HCT116 (cell line): ENCODE results near the gene GPN2. TPM values are rescaled to one million over a fixed set of nuclear protein-coding genes. Genes with fewer than 3 reads are reported as not detected.
"Not testable (repeated sequence)": the region's sequence is repeated elsewhere in the genome, so short reads cannot be mapped to it uniquely, and the experiment has no call there.

ENCODE experiments used
- ATAC-seq: fragments of 200-7000 bp; cut with Tn5 transposase; 2 replicates; pipeline ENCODE4 v1.9.1; 2020; ENCODE audit warnings: mild to moderate bottlenecking, moderate library complexity
- BruUV-seq: library from RNA; stranded (reverse); fragments of 400-500 nt; replicated peaks from 2 replicates; lab custom pipeline; 2021; lab: Mats Ljungman, UMichigan
- CTCF ChIA-PET: fragments of 300-600 bp; sonication (Branson Sonifier 250); formaldehyde crosslinking; loops from one replicate; lab custom pipeline; 2021; ENCODE audit warnings: antibody characterized with exemption; lab: Charles Lee
- POLR2A ChIA-PET: fragments of 300-600, 350-600 bp; sonication (Branson Sonifier 250); formaldehyde crosslinking; loops from one replicate; lab custom pipeline; 2021; ENCODE audit warnings: antibody characterized with exemption; lab: Charles Lee
- RAD21 ChIA-PET, 2 experiments: fragments of 300-600 bp; sonication (Branson Sonifier 250); formaldehyde crosslinking; loops; one replicate each; lab custom pipeline; 2023; ENCODE audit warnings: low total read pairs in 2 of 2; ENCODE audit not compliant: uncharacterized antibody in 2 of 2, unreplicated experiment in 2 of 2, low non-redundant PET in 1 of 2; lab: Charles Lee
- DNase-seq: peaks from one replicate; pipeline ENCODE4 v3.0.0-alpha.2; 2010; ENCODE audit warnings: low read depth, low spot score
- H2AFZ ChIP-seq: fragments of 200-600 bp; shearing (Covaris generic), sonication (generic); 2 replicates; pipeline ENCODE4 v1.6.1; 2017; ENCODE audit warnings: low read depth, mixed run types, mixed read lengths, antibody characterized with exemption, low read length; ENCODE audit not compliant: poor library complexity, severe bottlenecking
- H3K27ac ChIP-seq: 2 replicates; pipeline ENCODE4 v1.5.1; 2012; ENCODE audit warnings: low read depth, low read length
- H3K27me3 ChIP-seq: fragments of 200-600 bp; sonication (generic); 2 replicates; pipeline ENCODE4 v1.6.1; 2016; ENCODE audit warnings: mixed run types, low read length, mixed read lengths; ENCODE audit not compliant: insufficient read depth
- H3K36me3 ChIP-seq, 2 experiments: fragments of 200-500 bp in 1 of 2; fragments of 200-600 bp in 1 of 2; sonication (Bioruptor generic) in 1 of 2; sonication (generic) in 1 of 2; 2 replicates each; pipeline versions ENCODE4 v1.5.1 to v1.6.1; 2014 to 2016; ENCODE audit warnings: low read length in 2 of 2, inconsistent platforms in 1 of 2, mixed read lengths in 1 of 2, mixed run types in 1 of 2; ENCODE audit not compliant: insufficient read depth in 2 of 2, control insufficient read depth in 1 of 2
- H3K4me1 ChIP-seq, 2 experiments: fragments of 200-600 bp in 1 of 2; sonication (generic) in 1 of 2; 2 replicates each; pipeline versions ENCODE4 v1.5.1 to v1.6.1; 2012 to 2017; ENCODE audit warnings: low read length in 2 of 2, inconsistent platforms in 1 of 2, mild to moderate bottlenecking in 1 of 2, mixed read lengths in 1 of 2, mixed run types in 1 of 2, moderate library complexity in 1 of 2; ENCODE audit not compliant: insufficient read depth in 2 of 2, control insufficient read depth in 1 of 2
- H3K4me2 ChIP-seq: fragments of 200-600 bp; sonication (generic); 2 replicates; pipeline ENCODE4 v1.6.1; 2017; ENCODE audit warnings: mixed run types, low read length, mixed read lengths
- H3K4me3 ChIP-seq, 2 experiments: fragments of 200-600 bp in 1 of 2; sonication (generic) in 1 of 2; replicated peaks in 1 of 2; 2 replicates each; pipeline ENCODE4 v1.5.1; 2011 to 2016; ENCODE audit warnings: low read length in 2 of 2, control low read depth in 1 of 2, low read depth in 1 of 2, mild to moderate bottlenecking in 1 of 2, mixed read lengths in 1 of 2, mixed run types in 1 of 2
- H3K79me2 ChIP-seq: fragments of 200-600 bp; sonication (generic); 2 replicates; pipeline ENCODE4 v1.6.1; 2017; ENCODE audit warnings: mild to moderate bottlenecking, mixed run types, low read length, moderate library complexity, mixed read lengths; ENCODE audit not compliant: insufficient read depth
- H3K9ac ChIP-seq: fragments of 200-600 bp; sonication (generic); 2 replicates; pipeline ENCODE4 v1.6.1; 2016; ENCODE audit warnings: low read length, mixed read lengths
- H3K9me2 ChIP-seq: fragments of 200-600 bp; sonication (generic), shearing (Covaris generic); 2 replicates; pipeline ENCODE4 v1.6.1; 2017; ENCODE audit warnings: mixed run types, mild to moderate bottlenecking, moderate library complexity; ENCODE audit not compliant: insufficient read depth
- H3K9me3 ChIP-seq, 2 experiments: fragments of 200-500 bp in 1 of 2; fragments of 200-600 bp in 1 of 2; sonication (Bioruptor generic) in 1 of 2; sonication (generic) in 1 of 2; 2 replicates each; pipeline ENCODE4 v1.6.1; 2014 to 2017; ENCODE audit warnings: low read length in 2 of 2, mixed read lengths in 2 of 2, inconsistent platforms in 1 of 2, low read depth in 1 of 2, mild to moderate bottlenecking in 1 of 2, mixed run types in 1 of 2, moderate library complexity in 1 of 2; ENCODE audit not compliant: control insufficient read depth in 1 of 2, insufficient read depth in 1 of 2
- H4K20me1 ChIP-seq: fragments of 200-600 bp; sonication (generic), shearing (Covaris generic); 2 replicates; pipeline ENCODE4 v1.6.1; 2017; ENCODE audit warnings: mixed run types, mild to moderate bottlenecking, moderate library complexity; ENCODE audit not compliant: insufficient read depth
- CBX3 ChIP-seq: IDR thresholded peaks from 2 replicates; pipeline ENCODE4 v1.6.1; 2012; ENCODE audit warnings: low read depth
- EGR1 ChIP-seq: IDR thresholded peaks from 2 replicates; pipeline ENCODE4 v1.6.1; 2012; ENCODE audit warnings: low read depth
- ELF1 ChIP-seq: IDR thresholded peaks from 2 replicates; pipeline ENCODE4 v1.6.1; 2012; ENCODE audit warnings: low read depth, borderline replicate concordance
- EZH2 ChIP-seq: fragments of 200-600 bp; sonication (generic); IDR thresholded peaks from 2 replicates; pipeline ENCODE4 v1.6.1; 2017; ENCODE audit warnings: antibody characterized with exemption, mixed run types
- EZH2phosphoT487 ChIP-seq: fragments of 200-600 bp; IDR thresholded peaks from 2 replicates; pipeline ENCODE4 v1.6.1; 2018; ENCODE audit warnings: antibody characterized with exemption, borderline replicate concordance
- JUND ChIP-seq: IDR thresholded peaks from 2 replicates; pipeline ENCODE4 v1.6.1; 2012
- RAD21 ChIP-seq: IDR thresholded peaks from 2 replicates; pipeline ENCODE4 v1.6.1; 2012; ENCODE audit warnings: low read depth, mild to moderate bottlenecking
- SIN3A ChIP-seq: IDR thresholded peaks from 2 replicates; pipeline ENCODE4 v1.6.1; 2012; ENCODE audit warnings: low read depth
- SRF ChIP-seq: IDR thresholded peaks from 2 replicates; pipeline ENCODE4 v1.6.1; 2012; ENCODE audit warnings: low read depth
- ZFX ChIP-seq: fragments of 450-650 bp; IDR thresholded peaks from 2 replicates; pipeline ENCODE4 v1.6.1; 2017
- intact Hi-C: fragments of 100-400 bp; cut with micrococcal nuclease; formaldehyde crosslinking; loops from 2 replicates; pipeline ENCODE4 v1.10.0; 2022
- total RNA-seq: library from RNA; stranded (reverse); gene quantifications from one replicate; pipeline ENCODE4 v1.2.1, GENCODE V29; 2021; ENCODE audit not compliant: unreplicated experiment
- TF ChIP-seq, protein P1 (sequence below): IDR thresholded peaks from 2 replicates; pipeline ENCODE4 v1.6.1; 2012
- TF ChIP-seq, protein P2 (sequence below): IDR thresholded peaks from 2 replicates; pipeline ENCODE4 v1.6.1; 2011; ENCODE audit warnings: mild to moderate bottlenecking, low read length, moderate library complexity; ENCODE audit not compliant: insufficient replicate concordance; ENCODE audit errors: extremely low read depth
- TF ChIP-seq, protein P3 (sequence below), 3 experiments: fragments of 200-600 bp in 1 of 3; sonication (generic) in 1 of 3; IDR thresholded peaks in 2 of 3; conservative IDR thresholded peaks in 1 of 3; 2 replicates each; pipeline ENCODE4 v1.5.1; 2012 to 2017; ENCODE audit warnings: low read depth in 2 of 3, low read length in 2 of 3, antibody characterized with exemption in 1 of 3, borderline replicate concordance in 1 of 3, control low read depth in 1 of 3, mild to moderate bottlenecking in 1 of 3, mixed read lengths in 1 of 3, mixed run types in 1 of 3, moderate library complexity in 1 of 3; ENCODE audit not compliant: insufficient read depth in 1 of 3
- TF ChIP-seq, protein P4 (sequence below): IDR thresholded peaks from 2 replicates; pipeline ENCODE4 v1.6.1; 2012

Gene GPN2
- total RNA-seq, 1 experiment from 2014 or later = 37.2 TPM

DNA sequence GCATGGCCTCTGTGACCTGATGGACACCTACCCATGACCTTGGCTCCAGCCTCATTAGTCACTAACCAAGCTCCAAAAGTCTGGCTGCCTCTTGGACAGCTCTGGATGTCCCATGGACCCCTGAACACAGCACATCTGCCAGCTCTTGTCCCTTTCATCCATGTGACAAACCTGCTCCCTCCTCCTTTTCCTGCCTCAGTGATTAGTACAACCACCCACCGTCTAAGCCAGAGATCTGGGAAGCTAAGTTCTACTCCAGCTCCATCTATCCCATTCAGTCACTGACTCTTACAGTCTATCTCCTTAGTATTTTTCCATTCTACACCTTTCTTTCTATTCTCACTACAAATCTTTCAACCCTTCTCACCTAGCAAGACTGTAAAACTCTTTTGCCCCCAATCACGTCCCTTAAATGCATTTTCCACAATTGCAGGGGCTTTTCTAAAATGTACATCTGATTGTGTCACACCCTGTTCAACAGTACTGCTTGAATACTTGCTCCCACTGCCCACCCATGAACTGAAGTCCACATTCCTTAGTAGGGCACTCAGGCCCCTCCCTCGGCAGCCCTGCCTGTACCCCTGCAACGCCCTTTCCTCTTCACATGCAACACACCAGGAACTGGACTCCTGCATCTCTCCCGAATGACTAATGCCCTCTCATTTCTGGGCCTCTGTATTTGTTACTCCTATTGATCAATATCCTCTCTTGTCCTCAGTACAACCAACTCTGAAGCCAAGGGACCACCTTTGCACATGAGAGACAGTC lies 7.2 kb downstream of the GPN2 start:
- DNase-seq (no peak), ATAC-seq (no peak)
- RAD21 ChIA-PET = no interaction called here
- TF ChIP-seq, protein P1, sequence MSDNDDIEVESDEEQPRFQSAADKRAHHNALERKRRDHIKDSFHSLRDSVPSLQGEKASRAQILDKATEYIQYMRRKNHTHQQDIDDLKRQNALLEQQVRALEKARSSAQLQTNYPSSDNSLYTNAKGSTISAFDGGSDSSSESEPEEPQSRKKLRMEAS = no peak
- TF ChIP-seq EGR1 (no peak), RAD21 (no peak), SIN3A (no peak), ELF1 (no peak), JUND (no peak), CBX3 (no peak), ZFX (no peak), EZH2phosphoT487 (no peak), SRF (no peak), EZH2 (no peak)
- TF ChIP-seq, protein P2, sequence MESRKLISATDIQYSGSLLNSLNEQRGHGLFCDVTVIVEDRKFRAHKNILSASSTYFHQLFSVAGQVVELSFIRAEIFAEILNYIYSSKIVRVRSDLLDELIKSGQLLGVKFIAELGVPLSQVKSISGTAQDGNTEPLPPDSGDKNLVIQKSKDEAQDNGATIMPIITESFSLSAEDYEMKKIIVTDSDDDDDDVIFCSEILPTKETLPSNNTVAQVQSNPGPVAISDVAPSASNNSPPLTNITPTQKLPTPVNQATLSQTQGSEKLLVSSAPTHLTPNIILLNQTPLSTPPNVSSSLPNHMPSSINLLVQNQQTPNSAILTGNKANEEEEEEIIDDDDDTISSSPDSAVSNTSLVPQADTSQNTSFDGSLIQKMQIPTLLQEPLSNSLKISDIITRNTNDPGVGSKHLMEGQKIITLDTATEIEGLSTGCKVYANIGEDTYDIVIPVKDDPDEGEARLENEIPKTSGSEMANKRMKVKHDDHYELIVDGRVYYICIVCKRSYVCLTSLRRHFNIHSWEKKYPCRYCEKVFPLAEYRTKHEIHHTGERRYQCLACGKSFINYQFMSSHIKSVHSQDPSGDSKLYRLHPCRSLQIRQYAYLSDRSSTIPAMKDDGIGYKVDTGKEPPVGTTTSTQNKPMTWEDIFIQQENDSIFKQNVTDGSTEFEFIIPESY = no peak
- TF ChIP-seq, protein P3, sequence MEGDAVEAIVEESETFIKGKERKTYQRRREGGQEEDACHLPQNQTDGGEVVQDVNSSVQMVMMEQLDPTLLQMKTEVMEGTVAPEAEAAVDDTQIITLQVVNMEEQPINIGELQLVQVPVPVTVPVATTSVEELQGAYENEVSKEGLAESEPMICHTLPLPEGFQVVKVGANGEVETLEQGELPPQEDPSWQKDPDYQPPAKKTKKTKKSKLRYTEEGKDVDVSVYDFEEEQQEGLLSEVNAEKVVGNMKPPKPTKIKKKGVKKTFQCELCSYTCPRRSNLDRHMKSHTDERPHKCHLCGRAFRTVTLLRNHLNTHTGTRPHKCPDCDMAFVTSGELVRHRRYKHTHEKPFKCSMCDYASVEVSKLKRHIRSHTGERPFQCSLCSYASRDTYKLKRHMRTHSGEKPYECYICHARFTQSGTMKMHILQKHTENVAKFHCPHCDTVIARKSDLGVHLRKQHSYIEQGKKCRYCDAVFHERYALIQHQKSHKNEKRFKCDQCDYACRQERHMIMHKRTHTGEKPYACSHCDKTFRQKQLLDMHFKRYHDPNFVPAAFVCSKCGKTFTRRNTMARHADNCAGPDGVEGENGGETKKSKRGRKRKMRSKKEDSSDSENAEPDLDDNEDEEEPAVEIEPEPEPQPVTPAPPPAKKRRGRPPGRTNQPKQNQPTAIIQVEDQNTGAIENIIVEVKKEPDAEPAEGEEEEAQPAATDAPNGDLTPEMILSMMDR (IDR thresholded peaks at IDR 0.05 in 2 of 3, conservative IDR thresholded peaks at IDR 0.05 in 1 of 3; ENCODE audit: borderline replicate concordance in 1 of 3, insufficient read depth in 1 of 3, low read depth in 2 of 3, low read length in 2 of 3) = no peak
- TF ChIP-seq, protein P4, sequence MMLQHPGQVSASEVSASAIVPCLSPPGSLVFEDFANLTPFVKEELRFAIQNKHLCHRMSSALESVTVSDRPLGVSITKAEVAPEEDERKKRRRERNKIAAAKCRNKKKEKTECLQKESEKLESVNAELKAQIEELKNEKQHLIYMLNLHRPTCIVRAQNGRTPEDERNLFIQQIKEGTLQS = no peak
- CTCF ChIA-PET = no interaction called here
- Histone ChIP-seq H3K9me2 (no peaks in the 10 kb centered on the region), H3K79me2 (peaks cover 27% of the 10 kb centered on the region), H2AFZ (no peak overlapping the region), H3K4me3 (no peak overlapping the region), H3K9ac (no peak overlapping the region), H3K4me1 (peaks cover 0 to under 1% of the 10 kb centered on the region in 2 experiments; a peak in 1 of 4 replicates), H3K9me3 (no peaks in the 10 kb centered on the region), H3K36me3 (peaks cover 41 to 48% of the 10 kb centered on the region in 2 experiments), H3K27ac (no peak overlapping the region), H4K20me1 (peaks cover 2% of the 10 kb centered on the region; the same call in 1 of the 2 replicates), H3K4me2 (no peak overlapping the region), H3K27me3 (no peaks in the 10 kb centered on the region)
- intact Hi-C loops = no loop called here
- POLR2A ChIA-PET = interaction anchor here (1.7 kb wide), 1 partner anchor 18 kb away, joined by 5 read pairs; no protein-coding TSS in a partner anchor
- BruUV-seq = no TSS peak

DNA sequence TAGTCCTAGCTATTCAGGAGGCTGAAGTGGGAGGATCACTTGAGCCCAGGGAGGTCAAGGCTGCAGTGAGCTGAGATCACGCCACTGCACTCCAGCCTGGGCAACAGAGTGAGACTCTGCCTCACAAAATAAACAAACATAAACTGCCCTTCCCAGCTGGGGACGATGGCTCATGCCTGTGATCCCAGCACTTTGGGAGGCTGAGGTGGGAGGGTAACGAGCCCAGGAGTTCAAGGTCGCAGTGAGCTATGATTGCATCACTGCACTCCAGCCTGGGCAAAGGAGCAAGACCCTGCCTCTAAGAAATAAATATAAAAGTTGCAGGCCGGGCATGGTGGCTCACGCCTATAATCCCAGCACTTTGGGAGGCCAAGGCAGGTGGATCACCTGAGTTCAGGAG lies 8.5 kb downstream of the GPN2 start:
- intact Hi-C loops, H3K9me2 ChIP-seq, ATAC-seq, H3K9ac ChIP-seq, H3K4me2 ChIP-seq, H3K4me3 ChIP-seq, DNase-seq, H2AFZ ChIP-seq, H4K20me1 ChIP-seq, H3K27me3 ChIP-seq, CTCF ChIA-PET, H3K9me3 ChIP-seq, H3K27ac ChIP-seq, BruUV-seq: not testable (repeated sequence)
- H3K79me2 ChIP-seq = peaks cover 22% of the 10 kb centered on the region
- peaks cover 0 to 13% of the 10 kb centered on the region in 2 experiments; a peak in 1 of 4 replicates for H3K4me1 ChIP-seq
- peaks cover 44 to 46% of the 10 kb centered on the region in 2 experiments for H3K36me3 ChIP-seq
- ChIA-PET RAD21 (interaction anchor here in 1 of 2 experiments (1.4 kb wide), 1 partner anchor 9 kb away, joined by 3 read pairs; the partner anchor contains the start of gene GPN2), POLR2A (interaction anchor here (1.0 to 1.7 kb wide), 2 partner anchors 9 to 17 kb away, joined by 4 to 5 read pairs; partner anchors contain the start of gene GPN2)
